CD4-positive, alpha-beta T cell treated with Interleukin-2 at 100 ng/mL for 4 hours (primary cell): ENCODE results near the gene EEFSEC.

Source experiments
- DNase-seq: peaks from one replicate; pipeline ENCODE4 v3.0.0-alpha.2; 2020; ENCODE audit warnings: low spot score

The EEFSEC gene

GRCh38 chr3:128185630-128186447 lies 32.6 kb downstream of the EEFSEC start:
- no peak for DNase-seq

DNA sequence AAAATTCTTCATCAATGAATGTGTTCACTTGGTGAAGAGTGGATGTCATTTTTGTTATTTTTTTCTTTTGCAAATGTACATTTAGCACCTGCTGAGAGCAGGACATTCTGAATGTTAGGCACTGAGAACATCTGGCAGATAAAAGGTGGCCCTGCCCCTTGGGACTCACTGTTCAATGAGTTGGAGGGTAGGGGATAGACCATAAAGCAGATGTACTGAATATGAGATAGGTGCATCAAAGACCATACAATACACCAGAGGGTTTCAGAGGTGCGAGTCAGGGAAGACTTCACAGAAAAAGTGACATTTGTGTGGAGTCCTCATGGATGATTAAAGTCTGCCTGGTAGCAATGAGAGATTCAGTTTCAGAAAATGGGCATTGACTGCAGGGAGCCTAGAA lies 34.2 kb downstream of the EEFSEC start:
- no peak for DNase-seq

DNA sequence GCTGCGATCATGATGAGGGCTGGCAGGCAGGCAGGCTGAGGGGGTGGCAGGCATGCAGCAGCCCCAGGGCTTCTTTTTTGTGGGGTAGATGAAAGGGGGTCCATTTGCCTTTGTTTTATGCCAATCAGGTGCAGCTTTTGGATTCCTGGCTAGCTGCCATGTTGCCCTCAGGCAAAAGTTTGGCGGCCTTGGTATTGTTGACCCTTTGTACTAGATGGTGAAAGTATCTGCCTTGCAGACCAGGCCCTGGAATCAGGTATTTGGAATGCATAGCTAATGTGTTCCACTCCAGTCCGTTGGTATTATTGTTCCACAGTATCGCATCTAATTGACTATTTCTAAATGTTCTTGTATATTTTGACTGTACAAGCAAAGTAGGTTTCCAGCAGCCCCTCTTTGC lies 35.0 kb downstream of the EEFSEC start:
- DNase-seq: no peak

- DNase-seq: no peak
These were observed 35.7 kb downstream of the EEFSEC start for GRCh38 chr3:128188956-128189355.

- DNase-seq: no peak
These were observed 37.2 kb downstream of the EEFSEC start for GRCh38 chr3:128190501-128190900.

DNA sequence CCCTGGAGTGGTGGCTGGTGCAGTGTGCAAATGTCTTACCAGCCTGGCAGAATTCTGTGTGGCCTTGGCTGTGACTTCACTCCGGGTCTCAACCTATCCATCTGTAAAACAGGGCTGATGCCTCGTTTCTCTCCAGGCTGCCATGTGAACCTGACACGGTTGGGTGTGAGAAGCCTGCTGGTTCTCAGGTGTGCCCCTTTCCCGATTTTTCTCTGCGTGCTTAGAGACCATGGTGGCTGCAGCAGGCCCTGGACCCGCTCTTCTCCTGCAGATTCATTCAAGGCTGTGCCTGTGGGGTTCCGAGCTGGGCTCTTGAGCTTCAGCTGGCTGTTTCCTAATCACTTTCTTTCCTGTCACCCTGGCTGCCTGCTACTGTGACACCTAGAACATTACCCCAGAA lies 38.9 kb downstream of the EEFSEC start:
- no peak for DNase-seq

DNA sequence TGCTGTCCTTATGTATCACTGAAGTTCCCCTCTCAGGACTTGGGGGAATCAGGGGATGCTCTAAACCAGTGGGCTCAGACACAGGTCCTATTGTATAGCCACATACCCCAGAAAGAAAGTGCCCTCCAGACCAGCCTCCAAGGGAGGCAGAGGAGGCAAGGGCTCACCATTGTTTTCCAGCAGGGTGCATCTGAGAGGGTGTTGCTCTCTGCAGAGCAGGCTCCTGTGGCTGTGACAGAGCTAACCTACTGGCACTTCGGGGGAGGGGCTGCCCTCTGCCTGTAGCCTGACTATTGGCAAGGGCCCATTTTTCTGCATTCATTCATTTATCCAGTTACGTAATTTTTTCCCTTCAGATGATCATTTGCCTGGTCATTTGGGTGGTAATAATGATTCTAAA lies 39.9 kb downstream of the EEFSEC start:
- no peak for DNase-seq

DNA sequence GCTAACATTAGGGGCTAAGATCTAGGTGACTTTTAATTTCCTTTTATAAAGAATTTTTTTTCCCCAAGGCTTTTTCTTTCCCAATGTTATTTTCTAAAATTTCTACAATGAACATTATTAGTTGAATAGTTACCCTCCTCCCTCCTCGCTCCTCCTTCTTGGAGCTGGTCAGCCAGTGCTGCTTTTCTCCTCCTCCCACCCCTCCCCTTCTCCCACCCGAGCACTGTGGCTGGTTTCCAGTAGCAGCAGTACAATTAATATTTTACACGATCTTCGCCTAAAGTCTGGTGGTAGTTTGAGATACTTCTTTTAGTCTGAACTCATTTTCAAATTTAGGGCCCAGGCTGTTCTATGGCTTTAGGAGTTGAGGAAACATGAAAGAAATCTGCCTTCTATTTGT lies 41.6 kb downstream of the EEFSEC start:
- DNase-seq: no peak

DNA sequence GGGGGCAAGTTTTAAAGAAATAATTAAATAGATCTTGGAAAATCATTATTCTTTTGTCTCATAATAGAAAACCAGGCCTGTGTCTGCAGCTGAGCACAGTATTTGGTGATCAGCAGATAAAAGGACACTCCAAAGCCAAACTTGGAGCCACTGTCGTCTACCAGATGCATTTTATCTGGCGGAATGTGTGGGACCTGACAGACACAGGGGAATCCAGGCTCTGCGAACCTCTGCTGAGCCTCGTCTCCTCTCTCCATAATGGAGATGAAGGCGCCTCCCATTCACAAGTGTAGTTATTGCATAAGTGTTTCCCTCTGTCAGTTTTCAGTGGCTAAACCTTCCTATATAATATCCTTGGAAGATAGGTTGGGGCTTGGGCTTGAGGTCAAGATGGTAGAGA lies 42.1 kb downstream of the EEFSEC start:
- no peak for DNase-seq

DNA sequence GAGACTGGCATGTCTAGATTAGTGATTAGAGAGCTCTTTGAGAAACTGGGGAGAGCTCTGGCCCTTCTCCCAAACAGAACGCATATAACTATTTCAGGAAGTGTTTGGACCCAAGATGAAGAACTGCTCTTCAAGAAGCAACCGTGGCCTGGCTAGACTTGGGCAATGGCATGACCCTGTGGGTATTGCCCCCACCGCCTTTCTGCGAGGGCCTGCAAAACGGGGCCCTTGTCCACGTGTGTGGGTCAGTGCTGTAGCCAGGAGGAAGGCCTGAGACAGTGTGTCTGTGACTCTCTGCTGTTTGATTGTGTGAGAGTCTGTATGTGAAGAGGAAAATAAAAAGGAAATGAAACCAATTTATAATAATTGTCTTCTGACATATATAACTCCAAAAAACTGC lies 42.5 kb downstream of the EEFSEC start:
- no peak for DNase-seq

DNA sequence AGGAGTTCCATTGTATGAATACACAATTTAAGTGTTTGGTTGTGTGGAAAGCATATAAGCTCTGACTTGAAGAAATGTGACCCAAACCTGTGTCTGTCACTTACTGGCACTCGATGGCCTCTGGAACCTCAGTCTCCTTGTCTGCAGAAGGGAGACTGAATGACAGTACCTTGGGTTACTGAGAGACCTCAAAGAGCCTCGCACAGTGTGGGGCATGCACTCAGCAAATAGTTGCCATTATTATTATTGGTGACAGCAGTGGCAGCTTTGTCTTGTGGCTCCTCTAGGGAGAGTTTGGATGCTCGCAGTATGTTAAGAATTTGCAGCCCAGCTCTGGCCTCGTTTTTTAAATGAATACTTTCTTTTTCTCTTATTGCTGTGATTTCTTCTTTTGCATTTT lies 43.4 kb downstream of the EEFSEC start:
- DNase-seq: no peak

DNA sequence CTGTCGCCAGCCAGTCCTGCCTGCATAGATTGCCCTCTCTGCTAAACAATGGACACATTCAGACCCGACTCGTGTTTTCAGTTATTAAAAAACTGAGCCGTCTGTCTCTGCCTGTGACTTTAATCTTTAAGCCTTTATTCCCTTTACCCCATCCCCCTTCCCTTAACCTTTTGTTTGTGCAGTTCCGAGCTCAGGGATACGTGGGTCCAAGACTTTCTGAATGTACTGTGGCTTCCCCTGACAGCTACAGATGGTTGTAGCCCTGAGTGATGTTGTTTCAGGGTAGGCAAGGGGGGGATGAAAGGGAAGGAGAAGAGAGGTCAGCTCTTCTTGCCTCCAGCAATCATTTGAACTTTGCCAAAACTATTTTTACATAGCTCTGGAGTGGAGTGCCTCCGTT lies 44.6 kb downstream of the EEFSEC start:
- DNase-seq: no peak

DNA sequence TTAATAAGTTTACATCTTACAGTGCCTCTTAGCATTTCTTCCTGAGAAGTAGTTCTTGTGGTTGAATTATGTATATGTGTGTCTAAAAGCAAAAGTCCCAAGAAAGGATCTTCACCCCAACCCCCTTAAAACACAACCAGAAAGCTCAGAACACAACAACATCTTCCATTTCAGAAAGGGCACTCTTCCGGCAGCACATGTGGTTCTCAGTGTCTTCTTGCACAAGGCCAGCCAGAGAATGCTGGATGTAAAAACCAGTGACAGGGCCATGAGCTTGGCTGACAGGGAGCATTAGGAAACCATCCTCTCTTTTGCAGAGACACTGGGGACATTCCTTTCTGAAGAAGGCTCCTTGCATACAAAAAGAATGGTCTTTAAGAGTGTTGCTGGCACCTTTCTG lies 45.0 kb downstream of the EEFSEC start:
- DNase-seq: no peak

DNA sequence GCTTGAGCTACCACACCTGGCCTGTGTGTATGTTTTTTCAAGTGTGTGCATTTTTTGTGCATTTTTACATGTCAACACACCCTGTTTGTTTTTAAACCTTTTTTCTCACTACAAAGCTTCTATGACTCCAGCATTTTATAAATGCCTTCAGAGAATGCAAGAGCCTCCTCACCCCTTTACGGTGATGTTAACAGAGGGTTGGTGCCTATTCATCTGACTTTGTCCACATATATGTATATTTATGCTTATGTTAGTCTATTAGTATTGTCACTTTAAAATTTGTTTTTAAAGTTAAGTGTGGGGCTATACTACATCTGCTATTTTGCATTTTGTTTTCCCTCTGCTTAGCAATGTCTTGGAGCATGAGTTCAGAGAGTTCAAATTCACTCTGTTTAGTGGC lies 45.8 kb downstream of the EEFSEC start:
- DNase-seq: no peak

DNA sequence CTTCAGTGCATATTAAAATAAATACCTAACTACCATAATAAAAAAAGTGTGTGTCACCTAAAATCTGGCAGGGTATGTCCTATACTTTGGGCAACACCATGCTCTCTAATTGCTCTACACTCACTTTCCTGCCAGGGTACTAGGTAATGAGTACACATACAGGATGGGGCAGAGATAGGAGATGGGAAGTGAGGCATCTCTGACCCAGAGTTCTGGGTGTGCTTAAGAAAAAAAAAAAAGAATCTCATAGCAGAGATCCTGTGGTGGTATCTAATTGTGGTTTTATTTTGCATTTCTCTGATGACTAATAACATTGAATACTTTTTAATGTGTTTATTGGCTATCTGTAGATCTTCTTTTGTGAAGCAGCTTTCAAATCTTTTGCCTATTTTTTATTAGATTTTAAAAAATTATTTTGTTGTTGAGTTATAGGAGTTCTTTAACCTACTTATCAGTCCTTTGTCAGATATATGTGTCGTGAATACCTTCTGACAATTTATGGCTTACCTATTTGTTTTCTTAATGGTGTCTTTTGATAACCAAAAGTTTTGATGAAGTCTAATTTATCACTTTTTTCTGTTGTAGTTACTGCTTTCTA lies 48.0 kb downstream of the EEFSEC start:
- DNase-seq: no peak

DNA sequence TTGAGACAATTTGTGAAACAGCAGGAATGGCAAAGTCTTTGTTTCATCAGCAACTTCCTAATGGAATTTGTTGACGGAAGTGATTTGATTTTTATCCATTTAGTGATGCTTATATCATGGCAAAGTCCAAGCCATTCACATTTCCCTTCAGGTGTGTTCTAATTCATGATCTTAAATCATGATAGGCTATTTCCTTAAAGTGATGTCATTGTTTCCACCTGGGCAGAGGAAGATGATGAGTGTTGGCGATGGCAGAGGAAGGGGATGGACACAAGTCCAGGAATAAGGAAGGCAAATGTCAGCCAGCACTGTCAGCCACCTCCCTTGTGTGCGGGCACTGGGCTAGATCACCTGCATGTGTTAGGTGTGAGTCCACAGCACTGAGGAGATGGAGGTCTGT lies 49.9 kb downstream of the EEFSEC start:
- no peak for DNase-seq

DNA sequence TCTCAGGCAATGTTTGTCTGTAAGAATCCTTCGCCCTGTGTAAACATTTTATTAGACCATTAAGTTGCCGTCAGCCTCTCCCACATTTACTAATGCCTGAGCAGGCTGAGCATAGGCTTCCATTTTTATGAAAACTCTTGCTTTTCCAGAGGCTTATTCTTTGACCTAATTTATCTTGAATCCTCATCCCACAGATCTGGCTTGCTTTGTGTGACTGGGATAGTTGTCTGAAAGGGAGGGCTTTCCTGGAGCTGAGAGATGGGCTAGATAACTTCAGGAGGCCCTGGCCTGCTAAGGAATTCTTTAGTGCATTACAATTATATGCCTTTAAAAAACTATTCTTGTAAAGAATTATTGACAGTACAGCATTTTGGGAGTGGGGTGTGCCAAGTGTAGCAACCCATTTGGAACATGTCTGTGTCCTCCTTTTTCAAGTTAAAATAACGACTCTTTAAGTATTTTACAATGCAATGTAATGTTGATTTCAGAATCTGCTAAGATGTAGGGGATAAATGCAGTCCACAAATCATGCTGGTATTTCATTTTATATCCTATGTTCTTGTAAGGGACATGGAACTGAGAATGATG lies 52.4 kb downstream of the EEFSEC start:
- DNase-seq: no peak

GRCh38 chr3:128207951-128208350 lies 54.7 kb downstream of the EEFSEC start:
- no peak for DNase-seq

- DNase-seq: no peak
These were observed 57.4 kb downstream of the EEFSEC start for GRCh38 chr3:128210711-128211110.

GRCh38 chr3:128214056-128214455 lies 60.8 kb downstream of the EEFSEC start:
- no peak for DNase-seq

DNA sequence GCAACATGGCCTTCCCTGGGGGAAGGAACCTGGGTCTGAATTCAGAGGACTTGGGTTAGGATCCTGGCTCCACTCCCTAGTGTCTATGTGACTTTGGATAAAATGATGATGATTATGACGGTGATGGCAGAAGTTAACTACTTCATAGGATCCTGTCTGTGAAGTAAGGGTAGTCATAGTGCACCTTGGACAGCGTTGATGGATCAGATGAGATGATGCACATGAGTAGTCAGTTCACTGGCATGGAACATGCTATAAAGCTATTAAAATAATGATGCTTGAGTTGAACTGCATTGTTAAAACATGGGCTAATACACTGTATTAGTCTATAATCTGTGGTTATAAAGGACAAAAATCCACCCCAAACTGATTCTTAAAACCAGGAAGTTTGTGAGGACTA lies 62.0 kb downstream of the EEFSEC start:
- no peak for DNase-seq

- no peak for DNase-seq
These were observed 62.7 kb downstream of the EEFSEC start for GRCh38 chr3:128215800-128216495.
